HG03060 (cell line): ENCODE data around the gene CDRT4.

Experiments
- ATAC-seq: cut with Tn5 transposase; IDR thresholded peaks from one replicate; pipeline ENCODE4 v1.9.1; 2021; ENCODE audit warnings: low read depth, moderate number of reproducible peaks; ENCODE audit not compliant: unreplicated experiment

The CDRT4 gene

GRCh38 chr17:15493693-15494035, 26.2 kb upstream of the CDRT4 start:
- no peak for ATAC-seq

GRCh38 chr17:15492791-15493692, 25.6 kb upstream of the CDRT4 start:
- ATAC-seq: no peak

- ATAC-seq: no peak
Observed at GRCh38 chr17:15492186-15492585, 24.8 kb upstream of the CDRT4 start.

GRCh38 chr17:15490634-15491261, 23.3 kb upstream of the CDRT4 start:
- ATAC-seq: no peak

GRCh38 chr17:15488557-15488956, 21.1 kb upstream of the CDRT4 start:
- ATAC-seq: no peak

GRCh38 chr17:15485045-15485444, 17.6 kb upstream of the CDRT4 start:
- no peak for ATAC-seq

GRCh38 chr17:15483431-15483830, 16.0 kb upstream of the CDRT4 start:
- no peak for ATAC-seq

- no peak for ATAC-seq
Observed at GRCh38 chr17:15482476-15482875, 15.1 kb upstream of the CDRT4 start.

- no peak for ATAC-seq
Observed at GRCh38 chr17:15481481-15481880, 14.1 kb upstream of the CDRT4 start.

- no peak for ATAC-seq
Observed at GRCh38 chr17:15480204-15480603, 12.8 kb upstream of the CDRT4 start.

GRCh38 chr17:15479703-15480102, 12.3 kb upstream of the CDRT4 start:
- no peak for ATAC-seq

- ATAC-seq: no peak
Observed at GRCh38 chr17:15478845-15479244, 11.4 kb upstream of the CDRT4 start.

- no peak for ATAC-seq
Observed at GRCh38 chr17:15475631-15476354, 8.4 kb upstream of the CDRT4 start.

- no peak for ATAC-seq
Observed at GRCh38 chr17:15472891-15473290, 5.5 kb upstream of the CDRT4 start.

- ATAC-seq: no peak
Observed at GRCh38 chr17:15470536-15470935, 3.1 kb upstream of the CDRT4 start.

GRCh38 chr17:15469260-15469659, 1.8 kb upstream of the CDRT4 start:
- ATAC-seq: no peak

- ATAC-seq: no peak
Observed at GRCh38 chr17:15468126-15468525, 705 bp upstream of the CDRT4 start.

GRCh38 chr17:15466131-15466530, 1.3 kb downstream of the CDRT4 start:
- ATAC-seq: no peak

- no peak for ATAC-seq
Observed at GRCh38 chr17:15465045-15465701, 2.2 kb downstream of the CDRT4 start.

- no peak for ATAC-seq
Observed at GRCh38 chr17:15464231-15464985, 3.0 kb downstream of the CDRT4 start.
